Hematopoietic multipotent progenitor cell treated with erythropoietin and hydrocortisone succinate and interleukin-3 and kit ligand, for 8 days (in vitro differentiated cells): ENCODE measurements around the gene RNASE9.
"Not testable (repeated sequence)": the region's sequence is repeated elsewhere in the genome, so short reads cannot be mapped to it uniquely, and the experiment has no call there.

Experiments
- DNase-seq: peaks from one replicate; pipeline ENCODE4 v3.0.0-alpha.2; 2015

RNASE9 gene

DNA sequence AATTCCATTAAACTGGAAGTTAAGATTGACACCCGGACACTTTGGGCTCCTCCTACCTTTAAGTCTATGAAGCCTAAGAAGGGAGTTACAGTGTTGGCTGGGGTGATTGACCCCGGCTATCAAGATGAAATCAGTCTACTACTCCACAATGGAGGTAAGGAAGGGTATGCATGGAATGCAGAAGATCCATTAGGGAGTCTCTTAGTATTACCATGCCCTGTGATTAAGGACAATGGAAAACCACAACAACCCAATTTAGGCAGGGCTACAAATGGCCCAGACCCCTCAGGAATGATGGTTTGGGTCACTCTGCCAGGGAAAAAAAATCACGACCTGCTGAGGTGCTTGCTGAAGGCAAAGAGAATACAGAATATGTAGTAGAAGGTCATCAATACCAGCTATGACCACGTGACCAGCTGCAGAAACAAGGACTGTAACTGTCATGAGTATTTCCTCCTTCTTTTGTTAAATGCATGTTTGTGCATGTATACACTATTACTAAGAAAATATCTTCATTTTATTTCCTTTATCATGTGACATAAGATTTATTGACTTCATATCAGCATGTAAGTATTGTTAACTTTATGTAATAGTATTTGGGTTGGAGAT, 11.6 kb upstream of the RNASE9 start:
- not testable (repeated sequence) for DNase-seq

DNA sequence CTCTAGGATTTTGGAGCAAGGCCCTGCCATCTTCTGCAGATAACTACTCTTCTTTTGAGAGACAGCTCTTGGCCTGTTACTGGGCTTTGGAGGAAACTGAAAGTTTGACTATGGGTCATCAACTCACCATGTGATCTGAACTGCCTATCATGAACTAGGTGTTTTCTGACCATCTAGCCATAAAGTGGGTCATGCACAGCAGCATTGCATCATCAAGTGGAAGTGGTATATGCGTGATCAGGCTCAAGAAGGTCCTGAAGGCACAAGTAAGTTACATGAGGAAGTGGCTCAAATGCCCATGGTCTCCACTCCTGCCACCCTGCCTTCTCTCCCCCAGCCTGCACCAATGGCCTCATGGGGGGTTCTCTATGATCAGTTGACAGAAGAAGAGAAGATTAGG, 9.9 kb upstream of the RNASE9 start:
- not testable (repeated sequence) for DNase-seq

DNA sequence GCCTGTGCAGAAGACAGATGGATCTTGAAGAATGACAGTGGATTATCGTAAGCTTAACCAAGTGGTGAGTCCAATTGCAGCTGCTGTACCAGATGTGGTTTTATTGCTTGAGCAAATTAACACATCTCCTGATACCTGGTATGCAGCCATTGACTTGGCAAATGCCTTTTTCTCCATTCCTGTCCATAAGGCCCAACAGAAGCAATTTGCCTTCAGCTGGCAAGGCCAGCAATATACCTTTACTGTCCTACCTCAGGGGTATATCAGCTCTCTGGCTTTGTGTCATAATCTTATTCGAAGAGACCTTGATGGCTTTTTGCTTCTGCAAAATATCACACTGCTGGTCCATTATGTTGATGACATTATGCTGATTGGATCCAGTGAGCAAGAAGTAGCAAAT, 9.0 kb upstream of the RNASE9 start:
- DNase-seq = not testable (repeated sequence)

DNA sequence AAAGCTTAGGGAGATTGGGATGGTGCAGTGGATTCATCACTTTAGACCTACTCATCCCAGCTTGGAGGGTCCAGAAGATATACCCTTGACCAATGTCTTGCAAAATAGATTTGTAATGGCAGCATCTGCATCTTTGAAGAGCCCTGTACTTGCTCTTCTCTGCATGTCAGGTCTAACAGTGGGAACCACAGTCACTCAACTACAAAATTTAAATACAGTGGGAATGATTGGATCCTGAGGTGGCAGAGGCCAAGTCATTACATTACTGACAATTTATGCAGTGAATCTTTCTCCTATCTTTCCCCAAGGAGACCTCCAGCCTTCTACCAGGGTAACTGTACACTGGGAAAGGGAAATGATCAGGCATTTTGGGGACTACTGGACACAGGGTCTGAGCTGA, 8.2 kb upstream of the RNASE9 start:
- DNase-seq = no peak

DNA sequence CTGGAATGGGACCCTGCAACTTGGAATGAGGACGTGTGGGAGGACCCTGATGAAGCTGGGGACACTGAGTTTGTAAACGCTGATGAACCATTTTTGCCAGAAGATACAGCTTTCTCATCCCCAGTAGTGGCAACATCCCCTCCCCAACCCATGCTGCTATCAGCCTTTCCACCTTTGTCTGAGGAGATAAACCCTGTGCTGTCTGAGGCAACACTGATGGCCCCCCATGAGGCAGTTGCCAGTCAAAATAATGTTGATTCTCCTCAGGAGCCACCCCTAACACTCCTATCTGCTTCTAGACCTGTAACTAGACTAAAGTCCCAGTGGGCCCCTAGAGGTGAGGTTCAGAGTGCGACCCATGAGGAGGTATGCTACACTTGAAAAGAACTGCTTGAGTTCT, 7.5 kb upstream of the RNASE9 start:
- peak; percentile 35 for DNase-seq

DNA sequence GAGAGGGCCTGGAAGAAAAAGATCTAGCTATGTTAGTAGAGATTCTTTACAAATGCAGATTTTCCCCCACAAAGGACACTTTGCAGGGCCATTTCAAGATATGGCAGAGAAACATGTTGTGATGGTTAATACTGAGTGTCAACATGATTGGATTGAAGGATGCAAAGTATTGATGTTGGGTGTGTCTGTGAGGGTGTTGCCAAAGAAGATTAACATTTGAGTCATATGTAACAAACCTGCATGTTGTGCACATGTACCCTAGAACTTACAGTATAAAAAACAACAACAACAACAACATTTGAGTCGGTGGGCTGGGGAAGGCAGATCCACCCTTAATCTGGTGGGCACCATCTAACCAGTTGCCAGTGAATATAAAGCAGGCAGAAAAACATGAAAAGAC, 6.4 kb upstream of the RNASE9 start:
- not testable (repeated sequence) for DNase-seq

DNA sequence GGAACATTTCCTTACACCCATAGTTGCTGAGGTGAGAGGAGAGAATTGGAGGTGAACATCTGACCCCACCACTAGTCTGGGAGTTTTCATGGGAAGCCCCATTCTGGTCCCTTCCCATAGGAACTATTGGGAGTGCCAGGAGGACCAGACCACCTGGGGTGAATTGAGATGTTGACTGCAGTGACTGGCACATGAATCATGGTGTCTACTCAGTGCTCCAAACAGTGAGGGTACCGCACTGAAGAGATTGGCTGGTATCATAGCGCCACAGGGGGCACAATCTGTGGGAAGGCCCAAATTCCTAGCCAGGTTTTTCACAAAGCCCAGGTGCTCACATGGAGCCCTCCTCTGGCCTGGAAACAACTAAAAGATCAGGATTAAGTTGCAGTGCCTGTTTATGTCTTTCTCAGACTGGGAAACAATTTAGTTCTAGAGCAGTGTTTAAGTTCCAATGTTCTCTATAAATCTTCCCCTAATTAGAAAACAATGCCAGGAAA, 3.7 kb upstream of the RNASE9 start:
- DNase-seq = no peak

DNA sequence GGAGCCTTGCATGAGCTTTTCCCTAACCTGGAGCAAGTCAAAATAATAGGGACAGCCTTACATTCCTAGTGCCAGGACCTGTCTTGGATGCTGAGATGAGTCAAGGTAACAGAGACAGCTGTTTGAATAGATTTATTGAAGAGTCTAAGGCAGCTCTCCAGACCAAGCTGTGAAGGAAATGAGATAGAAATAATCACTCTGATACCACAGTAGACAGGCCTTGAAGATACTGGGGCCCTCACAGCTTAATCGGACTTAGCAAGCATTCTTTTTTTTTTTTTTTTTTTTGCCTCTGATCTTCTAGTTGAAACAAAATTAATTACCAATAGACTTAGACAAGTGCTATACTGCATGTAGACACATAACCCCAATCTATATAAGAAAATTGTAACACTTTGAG, 3.1 kb upstream of the RNASE9 start:
- peak; percentile 52 for DNase-seq

DNA sequence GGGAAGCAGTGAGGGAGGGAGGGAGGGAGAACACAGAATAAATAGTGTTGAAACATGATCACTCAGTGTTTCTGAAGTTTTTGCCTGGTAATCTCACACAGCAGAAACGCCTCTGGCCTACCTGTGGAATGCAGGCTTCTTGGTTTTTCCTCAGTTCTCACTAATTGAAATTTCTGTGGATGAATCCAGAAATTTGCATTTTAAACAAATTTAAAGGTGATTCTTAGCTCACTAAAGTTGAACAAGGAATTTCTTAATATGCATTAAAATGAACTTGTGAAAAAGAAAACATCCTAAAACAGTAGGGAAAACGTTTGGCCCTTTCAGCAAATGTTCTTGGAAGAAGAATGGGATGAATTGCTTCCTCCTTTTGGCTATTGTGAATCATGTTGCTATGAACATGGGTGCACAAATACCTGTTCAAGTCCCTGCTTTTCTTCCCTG, 1.4 kb downstream of the RNASE9 start:
- DNase-seq = no peak

DNA sequence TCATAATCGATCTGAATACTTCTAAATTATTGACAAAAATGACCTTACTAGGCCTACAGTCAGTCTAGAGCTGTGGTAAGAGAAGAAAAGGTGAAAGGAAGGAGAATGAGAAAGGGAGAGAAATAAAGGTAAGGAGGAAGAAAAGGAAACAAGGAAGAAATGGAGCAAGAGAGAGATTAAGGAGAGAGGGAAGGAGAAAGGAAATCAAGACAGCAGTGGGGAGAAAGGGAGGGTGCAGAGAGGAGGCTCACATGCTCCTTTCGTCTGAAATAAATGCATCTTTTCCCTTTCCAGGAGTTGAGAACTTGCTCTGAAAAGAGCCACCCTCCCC, 3.7 kb downstream of the RNASE9 start:
- DNase-seq = no peak

DNA sequence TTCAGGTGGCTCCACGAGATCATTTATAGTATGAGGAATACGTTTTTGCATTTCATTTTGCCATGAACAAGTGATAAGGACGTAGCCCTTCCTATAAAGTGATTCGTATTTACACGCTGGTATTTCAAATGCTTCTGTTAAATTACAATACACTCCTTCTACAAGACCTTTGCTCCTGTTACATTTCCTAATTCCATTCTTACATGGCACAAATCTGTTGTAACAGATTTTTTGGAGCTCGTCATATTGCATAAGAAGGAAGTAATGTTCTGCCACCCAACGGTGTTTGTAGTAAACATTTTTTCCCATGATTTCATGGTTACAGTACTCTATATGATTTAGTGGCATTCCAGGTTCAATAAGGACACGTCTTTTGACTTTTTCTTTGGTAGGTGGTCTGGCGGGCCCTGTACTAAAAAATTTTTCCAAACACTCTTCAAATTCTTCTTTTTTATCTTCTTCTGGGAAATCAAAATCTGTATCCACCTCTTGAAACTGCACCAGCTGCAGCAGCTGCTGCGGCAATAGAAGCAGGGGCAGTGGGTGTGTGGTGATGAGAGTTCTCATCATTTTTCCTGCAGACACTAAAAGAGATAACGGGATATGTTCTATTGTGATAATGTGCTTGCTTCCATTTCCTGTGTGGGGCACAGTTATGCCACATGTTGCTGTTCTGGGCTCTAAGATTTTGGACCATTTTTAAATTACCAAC, 4.2 kb downstream of the RNASE9 start:
- DNase-seq = peak; percentile 69

DNA sequence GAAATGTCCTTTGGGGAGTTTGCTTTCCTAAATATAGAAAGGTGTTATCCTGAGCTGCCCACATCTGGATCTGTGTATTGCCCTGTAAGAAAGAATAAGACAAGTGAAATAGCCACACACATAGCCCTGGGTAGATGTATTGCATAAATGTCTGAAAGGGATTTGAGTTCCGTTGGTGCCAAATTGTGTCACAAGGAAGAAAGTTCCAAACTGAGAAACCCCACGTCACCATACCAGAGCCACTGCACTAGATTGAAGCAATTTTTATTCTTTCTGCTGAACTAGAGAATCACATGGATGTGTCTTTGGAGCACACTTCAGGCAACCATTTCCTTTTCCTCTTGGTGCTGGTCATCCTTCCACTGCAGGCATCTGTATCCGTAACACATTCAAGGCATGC, 5.0 kb downstream of the RNASE9 start:
- no peak for DNase-seq

DNA sequence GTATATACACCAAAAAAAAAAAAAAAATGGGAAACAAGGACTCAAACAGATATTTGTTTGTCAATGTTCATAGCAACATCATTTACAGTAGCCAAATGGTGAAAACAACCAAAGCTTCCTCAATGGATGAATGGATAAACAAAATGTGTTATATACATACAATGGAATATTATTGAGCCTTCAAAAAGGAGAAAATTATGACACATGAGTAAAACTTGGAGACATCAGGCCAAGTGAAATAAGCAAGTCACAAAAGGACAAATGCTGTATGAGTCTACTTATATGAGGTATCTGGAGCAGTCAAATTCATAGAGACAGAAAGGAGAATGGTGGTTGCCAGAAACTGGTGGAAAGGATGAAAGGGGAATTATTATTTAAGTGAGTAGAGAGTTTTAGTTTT, 7.8 kb downstream of the RNASE9 start:
- no peak for DNase-seq

DNA sequence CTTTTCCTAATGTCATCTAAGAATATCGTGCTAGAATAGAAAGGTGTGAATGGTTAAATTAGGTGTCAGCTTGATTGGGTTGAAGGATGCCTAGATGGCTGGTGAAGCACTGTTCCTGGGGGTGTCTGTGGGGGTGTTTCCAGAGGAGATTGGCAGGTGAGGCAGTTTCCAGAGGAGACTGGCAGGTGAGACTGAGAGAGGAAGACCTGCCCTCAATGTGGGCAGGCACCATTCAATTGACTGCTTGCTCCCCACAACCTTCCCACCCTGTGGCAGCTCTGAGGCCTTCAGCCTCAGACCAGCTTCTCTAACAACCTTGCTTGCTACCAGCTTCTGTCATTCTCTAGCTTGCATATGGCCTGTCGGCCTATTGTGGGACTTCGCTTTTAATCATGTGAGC, 9.2 kb downstream of the RNASE9 start:
- DNase-seq = no peak

DNA sequence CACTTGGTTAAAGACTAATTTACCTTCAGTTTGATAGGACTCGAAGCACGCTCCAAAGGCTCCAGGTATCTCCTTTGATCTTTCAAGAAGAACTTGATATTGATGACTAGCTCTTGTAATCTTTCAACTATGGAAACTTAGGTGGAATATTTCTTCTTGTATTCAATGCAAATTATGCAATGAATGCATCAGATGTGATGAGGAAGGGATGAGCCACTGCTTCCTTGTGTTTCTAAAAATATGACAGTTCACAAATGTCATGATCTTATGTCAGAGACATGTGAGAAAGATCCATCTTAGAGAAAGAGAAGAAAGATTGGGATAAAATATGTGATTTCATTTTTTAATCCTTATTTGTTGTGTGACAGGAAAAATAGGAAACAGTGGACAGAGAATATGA, 9.9 kb downstream of the RNASE9 start:
- DNase-seq = no peak

DNA sequence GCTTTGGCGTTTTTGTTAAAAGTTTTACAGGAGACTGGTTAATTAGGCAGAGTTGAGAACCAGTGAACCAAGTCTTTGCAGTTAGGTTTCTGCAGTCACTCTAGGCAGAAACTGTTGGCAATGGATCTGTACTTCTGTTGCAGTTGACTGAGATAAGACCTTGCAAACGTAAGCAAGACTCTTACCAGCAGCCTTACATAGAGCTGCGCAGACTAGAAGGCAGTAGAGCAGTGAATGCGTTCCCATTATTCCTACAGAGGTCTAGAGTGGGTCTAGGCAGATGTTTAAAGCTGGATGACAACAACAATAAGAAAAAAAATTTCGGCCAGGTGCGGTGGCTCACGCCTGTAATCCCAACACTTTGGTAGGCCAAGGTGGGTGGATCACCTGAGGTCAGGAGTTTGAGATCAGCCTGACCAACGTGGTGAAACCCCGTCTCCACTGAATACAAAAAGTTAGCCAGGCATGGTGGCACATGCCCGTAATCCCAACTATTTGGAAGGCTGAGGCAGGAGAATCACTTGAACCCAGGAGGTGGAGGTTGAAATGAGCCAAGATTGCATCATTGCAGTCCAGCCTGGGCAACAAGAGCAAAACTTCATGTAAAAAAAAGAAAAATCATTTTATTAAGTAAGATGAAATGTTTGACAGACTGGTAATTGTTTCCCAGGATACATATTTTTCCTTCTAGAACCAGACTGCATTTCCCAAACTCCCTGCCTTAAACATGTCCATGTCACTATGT, 12.3 kb downstream of the RNASE9 start:
- DNase-seq = no peak

DNA sequence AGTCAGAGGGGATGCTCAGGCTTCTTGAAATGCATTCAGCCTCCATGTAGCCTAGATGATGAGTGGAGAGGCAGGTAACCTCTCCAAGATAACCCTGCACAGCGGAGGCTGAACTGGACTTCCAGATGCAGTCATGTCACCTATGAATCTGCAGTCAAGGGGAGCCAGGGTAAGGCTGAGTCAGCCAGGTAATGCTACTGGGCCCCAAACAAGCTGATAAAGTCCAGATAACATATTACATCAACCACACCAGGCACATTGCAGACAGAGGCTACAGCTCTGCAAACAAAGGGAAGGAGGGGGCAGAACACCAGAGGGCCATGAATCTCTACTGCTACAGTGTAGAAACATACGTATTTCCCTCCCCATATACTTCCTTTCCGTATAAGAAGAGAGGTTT, 14.0 kb downstream of the RNASE9 start:
- DNase-seq = no peak

DNA sequence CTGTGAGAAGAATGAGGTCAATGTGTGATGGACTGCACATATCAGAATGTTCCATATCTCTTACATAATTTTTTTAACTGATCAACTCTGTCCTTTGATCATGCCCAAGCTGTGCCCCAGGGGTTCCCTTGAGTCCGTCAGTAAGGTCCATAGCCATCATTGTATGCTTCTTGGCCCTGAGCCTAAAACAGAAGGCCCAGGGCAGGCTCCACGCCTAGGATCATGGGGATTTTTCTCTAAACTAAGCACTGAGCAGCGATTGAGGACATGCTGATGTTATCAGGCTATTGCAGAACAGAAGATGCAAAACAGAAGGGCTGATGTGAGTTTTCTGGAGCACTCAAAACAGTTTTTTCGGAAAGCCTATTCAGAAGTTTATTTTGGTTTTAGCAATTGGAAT, 20.9 kb downstream of the RNASE9 start:
- DNase-seq = no peak

DNA sequence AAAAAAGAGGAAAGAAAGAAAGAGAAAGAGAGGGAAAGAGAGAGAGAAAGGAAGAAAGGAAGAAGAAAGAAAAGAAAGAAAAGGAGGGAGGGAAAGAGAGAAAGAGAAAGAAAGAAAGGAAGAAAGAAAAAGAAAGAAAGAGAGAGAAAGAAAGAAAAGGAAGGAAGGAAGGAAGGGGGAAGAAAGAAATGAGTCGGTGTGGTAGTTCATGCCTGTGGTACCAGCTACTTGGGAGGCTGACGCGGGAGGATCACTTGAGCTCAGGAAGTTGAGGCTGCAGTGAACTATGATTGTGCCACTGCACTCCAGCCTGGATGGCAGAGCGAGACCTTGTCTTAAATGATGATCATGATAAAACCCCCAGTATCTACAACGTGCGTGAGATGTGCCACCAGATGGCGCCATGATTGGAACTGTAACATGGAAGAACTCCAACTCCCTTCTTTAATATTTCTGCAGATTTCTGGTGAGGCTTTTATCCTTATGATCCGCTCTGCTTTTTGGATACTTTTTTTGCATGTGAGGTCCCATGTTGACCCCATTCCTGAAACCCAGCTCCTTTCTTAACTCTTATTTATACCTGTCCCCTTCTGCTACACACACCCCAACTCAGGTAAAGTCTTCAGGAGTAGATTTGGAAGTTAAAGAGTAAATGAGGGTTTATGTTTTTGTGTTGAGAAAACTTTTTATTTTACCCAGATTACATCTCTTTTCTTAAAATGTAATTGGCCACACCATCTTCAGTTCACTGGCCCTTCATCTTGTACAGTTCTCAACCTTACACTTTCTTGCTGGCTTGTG, 29.9 kb downstream of the RNASE9 start:
- peak; percentile 74 for DNase-seq

DNA sequence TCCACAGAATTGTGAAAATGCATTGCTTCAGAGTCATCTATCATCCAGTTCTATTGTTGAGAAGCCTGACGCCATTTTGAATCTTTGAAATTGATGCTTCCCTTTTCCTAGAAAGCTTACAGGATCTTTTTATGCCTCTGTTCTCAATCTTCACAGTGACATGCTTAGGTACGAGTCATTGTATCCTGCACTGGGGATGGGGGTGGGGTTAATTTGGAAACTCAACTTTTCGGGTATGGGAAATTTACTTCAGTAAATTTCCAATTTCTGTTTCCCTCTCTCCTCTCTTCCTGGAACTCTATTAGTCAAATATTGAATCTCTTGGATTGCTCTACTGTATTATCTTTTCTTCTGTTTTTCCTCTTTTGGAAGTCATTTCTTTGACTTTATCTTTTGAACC, 31.0 kb downstream of the RNASE9 start:
- no peak for DNase-seq

DNA sequence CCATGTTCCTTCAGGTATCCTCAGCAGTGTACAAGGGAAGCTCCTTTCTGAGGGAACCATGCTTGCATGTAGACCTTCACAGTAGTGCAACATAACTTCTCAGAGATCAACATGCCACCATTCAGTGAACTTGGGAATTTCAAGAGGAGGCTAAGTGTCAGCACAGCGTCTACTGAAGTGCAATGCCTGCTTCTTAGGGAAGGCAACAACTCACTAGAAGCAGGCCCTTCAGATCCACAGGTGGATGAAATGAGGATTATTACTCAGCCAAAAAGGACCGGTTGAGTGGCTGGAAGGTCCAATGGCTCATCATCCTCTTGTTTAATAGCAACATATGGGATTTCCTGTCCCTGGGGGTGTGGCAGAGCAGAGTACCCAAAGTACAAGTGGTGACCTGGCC, 36.8 kb downstream of the RNASE9 start:
- no peak for DNase-seq

DNA sequence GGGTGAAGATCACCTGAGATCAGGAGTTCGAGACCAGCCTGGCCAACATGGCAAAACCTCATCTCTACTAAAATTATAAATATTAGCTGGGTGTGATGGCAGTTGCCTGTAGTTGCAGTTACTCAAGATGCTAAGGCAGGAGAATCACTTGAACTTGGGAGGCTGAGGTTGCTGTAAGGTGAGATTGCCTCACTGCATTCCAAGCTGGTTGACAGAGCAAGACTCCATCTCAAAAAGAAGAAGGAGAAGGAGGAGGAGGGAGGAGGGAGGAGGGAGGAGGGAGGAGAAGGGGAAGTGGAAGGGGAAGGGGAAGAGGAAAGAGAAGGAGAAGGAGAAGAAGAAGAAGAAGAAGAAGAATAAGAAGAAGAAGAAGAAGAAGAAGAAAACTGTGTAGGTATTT, 38.5 kb downstream of the RNASE9 start:
- DNase-seq = no peak

DNA sequence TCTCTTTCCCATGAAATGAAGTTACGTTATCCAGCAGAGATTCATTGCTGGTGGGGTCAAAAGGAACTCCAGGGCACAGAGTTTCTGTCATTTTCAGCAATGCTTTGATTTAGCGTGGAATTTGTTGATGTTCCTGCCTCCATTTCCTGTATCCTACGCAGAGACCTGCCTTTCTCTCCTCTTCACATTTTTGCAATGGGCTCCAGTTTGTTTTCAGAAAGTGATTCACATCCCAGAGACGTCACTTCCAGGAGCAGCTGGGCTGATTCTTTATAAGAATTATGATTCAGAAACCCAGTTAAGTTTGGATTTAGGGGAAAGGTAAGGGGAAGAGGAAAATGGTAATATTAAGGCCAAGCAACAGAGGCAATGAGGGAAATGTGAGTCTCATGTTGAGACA, 43.9 kb downstream of the RNASE9 start:
- no peak for DNase-seq
